HG03066 (cell line): Measurements from ENCODE around the gene DSE.

Experiments used
- ATAC-seq: cut with Tn5 transposase; IDR thresholded peaks from one replicate; pipeline ENCODE4 v1.9.1; 2021; ENCODE audit warnings: low read depth; ENCODE audit not compliant: unreplicated experiment

The DSE gene

DNA sequence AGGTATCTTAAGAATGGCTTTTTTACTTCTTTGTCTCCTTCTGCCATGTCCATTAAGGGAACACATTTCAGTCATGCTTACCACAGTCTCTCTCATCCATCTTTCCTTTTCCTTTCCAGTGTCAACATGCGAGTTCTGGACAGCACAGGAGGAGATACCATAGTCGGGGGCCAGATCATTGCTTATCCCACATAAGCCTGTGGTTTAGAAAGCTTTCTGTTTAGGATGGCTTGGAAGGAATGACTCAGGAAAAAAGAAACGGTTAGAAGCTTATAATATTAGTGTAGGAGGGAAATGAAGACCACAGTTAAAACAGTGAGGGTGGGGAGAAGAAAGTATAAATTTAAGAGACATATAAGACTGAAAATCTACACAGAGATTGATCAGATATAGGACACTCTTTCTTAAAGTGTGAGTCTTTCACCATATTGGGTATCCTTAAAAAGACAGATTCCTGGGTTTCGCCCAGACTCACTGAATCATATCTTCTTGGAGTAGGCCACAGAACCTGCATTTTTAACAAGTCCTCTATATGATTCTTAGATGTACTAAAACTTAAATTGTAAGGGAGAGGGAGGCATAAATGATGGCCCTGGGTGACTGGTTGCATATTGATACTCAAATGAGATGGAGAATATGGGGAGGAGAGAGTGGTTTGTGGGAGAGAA lies 36.1 kb downstream of the DSE start:
- ATAC-seq, result no peak

GRCh38 chr6:116408491-116408890 lies 37.7 kb downstream of the DSE start:
- ATAC-seq, result peak; percentile 35

DNA sequence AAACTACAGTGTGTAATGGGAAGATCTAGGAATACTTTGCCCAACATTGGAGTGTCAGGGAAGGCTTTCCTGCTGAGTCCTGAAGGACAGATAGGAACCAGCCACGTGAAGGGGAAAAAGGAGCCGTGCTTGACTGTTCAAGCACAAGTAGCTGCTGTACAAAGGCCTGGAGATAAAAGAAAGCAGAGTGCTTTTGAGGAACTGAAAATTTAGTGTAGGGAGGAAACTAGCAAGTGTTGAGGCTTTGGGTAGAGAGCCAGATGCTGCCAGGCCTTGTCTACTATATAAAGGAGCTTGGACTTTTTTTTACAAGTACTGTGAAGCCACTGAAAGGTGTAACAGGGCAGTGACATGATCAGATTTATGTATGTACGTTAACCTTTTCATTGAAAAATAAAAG lies 39.0 kb downstream of the DSE start:
- peak; percentile 59 for ATAC-seq

DNA sequence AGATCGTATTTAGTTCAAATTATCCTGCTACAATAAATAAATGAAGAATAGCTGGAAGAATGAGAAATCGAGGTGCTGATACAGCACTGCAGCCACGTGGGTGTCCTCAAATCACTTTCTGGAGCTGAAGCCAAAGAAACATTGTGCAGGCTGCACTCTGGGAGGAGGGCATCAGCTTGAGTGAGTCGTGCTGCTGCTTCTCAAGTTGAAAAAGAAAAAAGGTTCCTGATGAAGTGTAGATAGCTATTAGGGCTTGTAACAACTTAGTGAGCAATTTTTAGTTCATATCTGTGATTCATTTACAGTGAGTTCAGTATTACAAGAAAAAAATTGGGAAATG lies 40.5 kb downstream of the DSE start:
- no peak for ATAC-seq

- no peak for ATAC-seq
Measured at GRCh38 chr6:116412270-116412669, 41.5 kb downstream of the DSE start.

DNA sequence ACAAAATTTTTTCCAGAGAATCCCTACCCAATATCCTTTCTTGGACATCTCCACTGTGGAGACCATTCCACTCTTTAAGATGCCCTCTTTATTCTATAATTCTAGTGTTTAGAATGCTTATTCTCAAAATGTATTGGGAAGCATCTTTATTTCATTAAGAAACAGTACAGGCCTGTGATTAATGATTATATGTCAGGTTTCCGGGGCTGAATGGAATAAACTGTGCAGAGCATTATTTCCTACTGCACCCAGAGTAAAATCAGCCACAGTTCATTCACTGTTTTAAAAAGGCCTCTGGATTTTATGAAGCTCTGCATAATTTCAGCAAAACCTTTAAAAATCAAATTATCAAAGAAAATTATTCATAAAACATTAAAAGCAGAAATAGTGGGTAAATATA lies 42.6 kb downstream of the DSE start:
- ATAC-seq, result no peak

- ATAC-seq, result no peak
Measured at GRCh38 chr6:116417661-116418060, 46.9 kb downstream of the DSE start.

DNA sequence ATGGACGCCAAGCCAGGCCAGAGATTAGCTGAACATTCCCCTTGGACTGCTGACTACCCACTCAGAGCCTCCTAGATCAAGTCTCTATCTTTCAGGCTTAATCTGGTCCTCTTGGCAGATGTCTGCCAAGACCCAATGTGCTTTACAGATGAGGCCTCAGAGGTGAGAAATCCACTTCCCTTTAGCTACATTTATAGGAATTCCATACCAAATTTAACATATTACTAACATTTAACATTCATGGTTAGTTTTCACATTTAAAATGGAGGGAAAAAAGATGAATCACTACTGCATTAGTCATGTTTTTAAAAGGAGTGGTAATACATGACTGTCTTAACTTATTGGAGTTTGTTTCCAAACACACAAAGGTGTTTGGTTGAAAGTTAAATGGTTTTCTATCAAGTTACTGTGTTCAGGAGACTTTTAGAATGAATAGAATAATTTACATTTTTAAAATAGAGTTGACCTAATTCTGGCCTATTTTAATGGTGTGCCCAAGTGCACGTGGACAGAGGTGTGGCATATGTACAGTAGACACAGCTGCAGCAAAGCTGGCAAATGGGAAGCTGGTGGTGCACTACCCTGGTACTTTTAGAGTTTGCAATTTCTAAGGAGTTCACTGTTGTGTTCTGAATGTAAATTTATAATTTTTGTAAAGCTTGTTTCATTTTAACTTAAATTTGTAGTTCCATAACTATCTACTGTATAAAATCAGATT lies 48.5 kb downstream of the DSE start:
- no peak for ATAC-seq

DNA sequence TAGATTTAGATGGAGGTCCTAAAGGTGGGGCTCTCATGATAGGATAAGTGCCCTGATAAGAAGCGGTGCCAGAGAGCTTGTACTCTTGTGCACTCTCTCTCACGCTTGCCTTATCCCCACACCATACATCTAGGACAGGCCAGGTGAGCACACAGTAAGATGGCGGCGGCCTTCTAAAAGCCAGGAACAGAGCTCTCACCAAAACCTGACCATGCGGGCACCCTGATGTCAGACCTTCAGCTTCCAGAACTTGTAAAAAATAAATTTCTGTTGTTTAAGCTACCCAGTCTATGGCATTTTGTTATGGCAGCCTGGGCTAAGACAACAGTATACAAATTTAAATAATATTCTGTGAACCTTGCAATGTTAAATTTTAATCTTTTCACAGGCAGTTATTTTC lies 49.6 kb downstream of the DSE start:
- ATAC-seq, result no peak

DNA sequence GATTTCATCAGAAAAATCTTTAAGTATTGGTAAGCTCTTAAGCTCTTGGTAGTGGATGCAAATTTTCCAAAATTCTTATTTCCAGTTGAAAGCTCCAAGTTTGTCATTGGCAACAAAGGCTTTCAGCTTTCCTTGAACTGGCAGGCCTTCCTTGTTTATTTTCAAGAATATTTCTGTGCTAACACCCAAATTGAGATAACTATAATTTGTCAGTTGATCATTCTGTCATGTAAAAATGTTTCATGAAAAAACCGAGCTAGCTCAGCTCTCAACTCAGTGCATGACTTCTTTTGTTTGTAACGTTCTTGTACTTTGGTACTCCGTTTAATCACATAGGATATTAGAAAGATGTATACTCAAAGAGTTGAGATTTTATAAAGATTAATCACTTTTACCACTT lies 51.5 kb downstream of the DSE start:
- ATAC-seq, result no peak

DNA sequence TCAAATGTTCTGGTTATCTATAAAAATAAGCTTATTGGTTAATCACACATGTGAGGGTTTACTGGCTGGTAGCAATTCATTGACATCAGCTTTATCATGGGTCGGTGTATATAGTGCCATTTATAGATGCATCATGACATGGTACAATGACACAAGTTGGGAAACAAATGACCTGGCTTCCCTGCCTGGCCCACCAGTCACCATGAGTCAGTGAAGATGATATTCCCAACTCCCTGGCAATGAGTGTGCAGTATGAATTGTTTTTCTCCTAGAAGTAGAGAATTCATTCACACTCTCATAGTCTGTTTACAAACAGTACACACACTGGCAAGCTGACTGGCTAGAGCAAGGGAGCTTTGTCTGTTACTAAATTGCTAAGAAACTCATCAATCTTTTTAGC lies 53.3 kb downstream of the DSE start:
- ATAC-seq, result no peak

GRCh38 chr6:116426551-116426950 lies 55.8 kb downstream of the DSE start:
- ATAC-seq, result no peak

DNA sequence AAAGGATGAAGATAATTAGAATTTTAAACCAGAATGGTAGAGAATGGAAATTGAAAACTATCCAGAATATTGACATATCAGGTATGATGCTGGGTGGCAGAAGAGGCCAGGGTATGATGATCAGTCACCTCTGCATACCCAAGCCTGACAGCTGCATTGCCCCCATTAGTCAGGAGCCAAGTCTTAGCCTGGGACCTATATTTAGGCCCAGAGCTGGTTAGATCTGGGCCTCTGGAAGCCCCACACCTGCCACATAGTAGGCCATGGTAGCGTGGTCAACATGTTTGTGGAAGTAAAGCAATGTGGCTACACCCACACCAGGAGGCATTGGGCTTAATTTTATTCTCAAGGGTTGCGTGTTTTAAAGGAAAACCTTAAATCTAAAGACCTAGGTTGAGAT lies 58.4 kb downstream of the DSE start:
- ATAC-seq, result no peak

DNA sequence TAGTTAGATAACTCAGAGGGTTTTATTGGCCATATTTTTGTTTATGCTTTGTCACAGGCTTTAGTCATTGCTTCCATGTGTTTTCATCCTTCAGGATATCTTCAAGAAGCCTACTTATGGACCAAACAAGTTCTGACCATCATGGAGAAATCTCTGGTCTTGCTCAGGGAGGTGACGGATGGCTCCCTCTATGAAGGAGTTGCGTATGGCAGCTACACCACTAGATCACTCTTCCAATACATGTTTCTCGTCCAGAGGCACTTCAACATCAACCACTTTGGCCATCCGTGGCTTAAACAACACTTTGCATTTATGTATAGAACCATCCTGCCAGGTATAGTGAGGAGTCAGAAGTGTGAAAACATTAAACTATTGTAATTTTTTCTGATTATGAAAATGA lies 60.1 kb downstream of the DSE start:
- ATAC-seq, result no peak

DNA sequence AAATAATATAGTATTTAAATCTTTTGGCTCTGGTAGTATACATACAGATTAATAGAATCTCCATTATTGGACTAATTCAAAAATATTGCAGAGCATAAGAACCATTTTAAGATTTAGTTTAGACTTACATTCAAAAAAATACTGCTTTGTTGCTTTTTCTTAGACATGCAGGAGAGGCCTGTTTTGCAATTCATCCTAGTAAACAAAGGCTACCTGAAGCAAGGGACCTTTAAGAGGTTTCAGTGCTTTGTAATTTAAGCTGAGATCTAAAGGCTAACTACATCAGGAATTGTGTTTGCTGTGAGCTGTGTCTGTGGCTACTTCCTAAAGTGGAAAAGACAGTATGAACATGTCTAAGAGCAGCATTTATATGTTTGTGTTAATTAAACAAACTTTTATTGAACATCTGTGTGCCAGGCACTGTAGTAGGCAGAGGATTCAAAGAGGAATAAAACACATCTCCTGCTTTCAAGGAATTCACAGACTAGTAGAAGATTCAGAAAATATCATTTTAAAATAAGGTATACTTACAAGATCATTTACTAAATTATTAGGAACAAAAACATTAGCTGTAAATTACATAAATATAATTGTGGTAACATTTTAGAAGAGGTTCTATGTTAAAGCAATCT lies 61.3 kb downstream of the DSE start:
- ATAC-seq, result no peak

DNA sequence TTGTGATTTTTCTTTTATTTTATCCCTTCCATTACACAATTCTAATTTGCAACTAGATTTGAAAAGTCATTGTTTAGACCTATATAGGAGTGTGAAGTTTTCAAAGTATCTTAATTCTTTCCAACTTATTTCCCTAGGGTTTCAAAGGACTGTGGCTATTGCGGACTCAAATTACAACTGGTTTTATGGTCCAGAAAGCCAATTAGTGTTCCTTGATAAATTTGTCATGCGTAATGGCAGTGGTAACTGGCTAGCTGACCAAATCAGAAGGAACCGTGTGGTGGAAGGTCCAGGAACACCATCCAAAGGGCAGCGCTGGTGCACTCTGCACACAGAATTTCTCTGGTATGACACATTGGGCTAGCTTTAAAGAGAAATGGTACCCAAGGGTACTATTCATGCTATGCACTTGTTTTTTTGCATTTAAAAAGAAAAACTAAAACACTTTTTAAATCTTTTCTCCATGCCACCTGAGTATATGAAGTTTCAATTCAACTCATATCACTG lies 62.5 kb downstream of the DSE start:
- no peak for ATAC-seq

DNA sequence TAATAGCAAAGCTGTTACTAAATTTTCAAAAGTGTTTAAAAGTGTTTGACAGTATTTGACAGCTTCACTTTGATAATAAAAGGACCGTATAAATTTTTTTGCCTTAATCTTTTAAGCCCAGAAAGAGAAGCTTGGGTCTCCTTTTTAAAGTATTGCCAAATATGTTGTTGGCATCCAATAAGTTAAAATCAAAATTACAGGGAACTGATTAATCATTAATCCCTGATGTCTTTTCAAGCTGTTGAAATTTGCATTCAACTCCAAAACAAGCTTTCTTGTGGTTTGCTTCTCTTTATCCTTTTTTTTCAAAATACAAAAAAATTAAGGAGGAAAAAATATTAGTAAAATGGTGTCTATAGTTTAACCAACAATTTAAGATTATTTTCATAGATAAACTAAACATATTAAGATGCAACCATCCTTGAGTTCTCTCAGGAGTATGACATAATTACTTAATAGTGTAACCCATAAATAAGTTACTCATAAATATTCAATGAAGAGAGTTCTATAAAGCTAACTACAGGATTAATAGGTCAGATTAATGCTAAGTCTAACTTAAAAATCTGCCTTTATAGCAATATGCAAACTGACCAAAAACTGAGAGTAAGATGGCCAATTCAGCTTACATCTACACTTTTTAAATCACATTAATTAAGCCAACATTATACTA lies 63.4 kb downstream of the DSE start:
- no peak for ATAC-seq

DNA sequence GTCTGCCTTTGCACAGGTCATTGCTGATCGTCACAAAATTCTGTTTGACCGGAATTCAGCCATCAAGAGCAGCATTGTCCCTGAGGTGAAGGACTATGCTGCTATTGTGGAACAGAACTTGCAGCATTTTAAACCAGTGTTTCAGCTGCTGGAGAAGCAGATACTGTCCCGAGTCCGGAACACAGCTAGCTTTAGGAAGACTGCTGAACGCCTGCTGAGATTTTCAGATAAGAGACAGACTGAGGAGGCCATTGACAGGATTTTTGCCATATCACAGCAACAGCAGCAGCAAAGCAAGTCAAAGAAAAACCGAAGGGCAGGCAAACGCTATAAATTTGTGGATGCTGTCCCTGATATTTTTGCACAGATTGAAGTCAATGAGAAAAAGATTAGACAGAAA lies 65.8 kb downstream of the DSE start:
- no peak for ATAC-seq

DNA sequence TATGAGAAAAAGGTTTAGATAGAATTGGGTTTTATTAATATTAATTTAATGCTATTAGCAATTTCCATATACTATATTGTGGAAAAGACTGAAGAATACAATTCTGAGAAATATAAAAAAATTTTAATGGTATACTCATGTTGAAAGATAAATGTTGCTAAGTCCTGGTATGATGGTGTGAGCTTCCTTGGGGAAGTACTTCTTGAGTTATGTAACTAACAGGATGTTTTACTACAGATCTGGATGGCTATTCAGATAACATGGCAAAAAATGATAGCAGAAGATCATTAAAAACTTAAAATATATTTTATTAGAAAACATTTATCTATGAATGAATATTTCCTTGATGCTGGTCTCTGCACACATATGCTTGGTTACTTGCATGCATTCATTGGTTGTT lies 66.9 kb downstream of the DSE start:
- no peak for ATAC-seq

DNA sequence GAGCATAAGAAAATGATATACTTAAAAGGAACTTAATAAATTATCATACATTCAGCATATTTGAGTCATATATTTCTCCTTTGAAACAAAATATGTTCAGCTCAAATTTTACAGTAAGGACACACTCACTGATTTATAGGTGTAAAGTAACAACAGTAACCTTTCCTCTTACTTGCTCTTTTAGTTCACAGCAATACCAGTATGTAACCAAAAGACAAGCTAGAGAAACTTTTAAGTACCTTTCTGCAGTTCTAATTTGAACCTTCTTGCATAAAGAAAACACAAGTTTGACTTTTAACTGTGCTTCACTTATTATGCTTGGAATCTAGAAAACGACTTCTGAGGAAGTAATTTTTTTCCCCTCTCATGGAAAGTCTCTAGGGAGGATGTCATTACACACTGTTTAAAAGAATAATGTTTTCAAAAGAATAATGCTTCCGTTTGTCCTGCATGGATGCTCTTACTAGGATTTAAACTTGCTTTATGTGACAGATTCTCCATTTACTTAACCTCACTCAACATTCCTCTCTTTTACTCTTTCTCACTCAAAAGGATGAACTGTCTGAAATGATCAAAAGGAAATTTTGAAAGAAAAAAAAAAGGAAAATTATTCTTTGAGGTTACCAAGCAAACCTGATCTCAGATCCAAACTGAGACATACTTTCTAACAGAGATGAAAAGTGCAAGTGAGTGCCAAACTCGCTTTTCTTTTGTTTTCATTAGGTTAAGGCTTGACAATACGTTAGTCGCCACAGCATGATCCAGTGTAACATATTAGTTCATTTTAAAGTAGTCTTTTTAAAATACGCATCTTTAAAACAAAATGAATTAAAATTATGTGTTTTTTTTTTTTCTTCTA lies 68.1 kb downstream of the DSE start:
- ATAC-seq, result no peak
